GM18502 (cell line): Measurements from ENCODE around the gene OR9K2.
"Not testable (repeated sequence)": the region's sequence is repeated elsewhere in the genome, so short reads cannot be mapped to it uniquely, and the experiment has no call there.

Experiments
- ATAC-seq: cut with Tn5 transposase; IDR thresholded peaks from one replicate; pipeline ENCODE4 v1.9.1; 2021; ENCODE audit warnings: mild to moderate bottlenecking; ENCODE audit not compliant: unreplicated experiment, poor library complexity

OR9K2 gene

DNA sequence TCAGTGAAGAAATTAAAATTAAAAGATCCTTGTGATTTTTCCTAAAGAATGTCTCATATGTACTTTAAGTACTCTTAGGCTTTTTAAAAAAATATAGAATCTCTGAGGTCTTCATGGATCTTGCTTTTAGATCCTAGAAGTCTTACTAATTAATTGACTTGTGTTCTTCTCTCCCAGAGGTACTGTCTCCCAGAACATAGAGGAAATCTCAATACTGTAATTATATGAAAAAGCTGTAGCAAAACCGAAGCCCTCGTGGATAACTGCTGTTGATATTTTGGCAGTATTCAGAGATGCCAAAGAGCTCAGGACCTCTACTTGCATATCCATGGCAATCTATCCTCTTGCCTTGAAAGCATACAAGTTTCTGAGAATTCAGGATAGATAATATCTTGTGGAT lies at the start of gene OR9K2:
Gene OR9K2, plus strand, starts transcription at position 301 of the 400 bp plus-strand sequence. CDS start 3,429 bp downstream, outside the sequence.
- no peak for ATAC-seq

GRCh38 chr12:55092579-55092978 lies 33.6 kb upstream of the OR9K2 start:
- ATAC-seq, result no peak

GRCh38 chr12:55112378-55112875 lies 13.8 kb upstream of the OR9K2 start:
- no peak for ATAC-seq

DNA sequence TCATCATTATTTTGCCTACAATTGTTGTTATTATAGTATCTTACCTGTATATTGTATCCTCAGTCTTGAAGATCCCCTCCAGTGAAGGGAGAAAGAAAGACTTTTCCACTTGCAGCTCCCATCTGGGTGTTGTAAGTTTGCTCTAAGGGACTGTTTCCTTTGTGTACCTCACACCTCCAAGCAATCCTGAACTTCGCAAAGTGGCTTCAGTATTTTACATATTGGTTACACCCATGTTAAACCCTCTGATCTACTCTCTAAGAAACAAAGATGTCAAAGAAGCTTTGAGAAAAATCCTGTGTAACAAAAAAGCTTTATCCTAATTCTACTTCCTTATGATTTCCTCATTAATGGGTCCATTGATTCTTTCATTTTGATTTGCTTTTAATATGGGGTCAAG lies 10.1 kb upstream of the OR9K2 start:
- ATAC-seq, result no peak

GRCh38 chr12:55132816-55133215 lies 6.6 kb downstream of the OR9K2 start:
- ATAC-seq, result no peak

GRCh38 chr12:55142669-55143565 lies 16.7 kb downstream of the OR9K2 start:
- no peak for ATAC-seq

- no peak for ATAC-seq
These were observed 17.3 kb downstream of the OR9K2 start for GRCh38 chr12:55143566-55143870.

DNA sequence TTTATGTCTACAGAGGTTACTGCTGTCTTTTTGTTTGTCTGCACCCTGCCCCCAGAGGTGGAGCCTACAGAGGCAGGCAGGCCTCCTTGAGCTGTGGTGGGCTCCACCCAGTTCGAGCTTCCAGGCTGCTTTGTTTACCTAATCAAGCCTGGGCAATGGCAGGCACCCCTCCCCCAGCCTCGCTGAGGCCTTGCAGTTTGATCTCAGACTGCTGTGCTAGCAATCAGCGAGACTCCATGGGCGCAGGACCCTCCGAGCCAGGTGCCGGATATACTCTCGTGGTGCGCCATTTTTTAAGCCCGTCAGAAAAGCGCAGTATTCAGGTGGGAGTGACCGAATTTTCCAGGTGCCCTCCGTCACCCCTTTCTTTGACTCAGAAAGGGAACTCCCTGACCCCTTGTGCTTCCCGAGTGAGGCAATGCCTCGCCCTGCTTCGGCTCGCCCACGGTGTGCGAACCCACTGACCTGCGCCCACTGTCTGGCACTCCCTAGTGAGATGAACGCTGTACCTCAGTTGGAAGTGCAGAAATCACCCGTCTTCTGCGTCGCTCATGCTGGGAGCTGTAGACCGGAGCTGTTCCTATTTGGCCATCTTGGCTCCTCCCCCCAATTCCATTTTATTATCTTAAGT lies 40.9 kb downstream of the OR9K2 start:
- not testable (repeated sequence) for ATAC-seq

DNA sequence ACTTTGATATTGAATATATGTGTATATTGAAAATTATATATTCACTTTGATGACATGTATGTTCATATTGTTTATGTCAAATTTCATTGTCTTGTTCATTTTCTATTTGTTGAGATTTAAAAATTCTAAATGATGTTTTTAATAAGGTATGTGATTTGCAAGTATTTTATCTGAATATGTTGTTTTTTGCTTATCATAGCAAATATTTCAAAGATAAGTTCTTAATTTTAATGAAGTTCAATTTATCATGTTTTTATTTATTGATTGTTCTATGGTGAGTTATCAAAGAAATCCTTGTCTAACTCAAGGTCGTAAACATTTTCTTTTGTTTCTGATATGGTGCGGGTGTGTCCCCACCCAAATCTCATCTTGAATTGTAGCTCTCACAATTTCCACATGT lies 45.2 kb downstream of the OR9K2 start:
- no peak for ATAC-seq

- not testable (repeated sequence) for ATAC-seq
These were observed 45.6 kb downstream of the OR9K2 start for GRCh38 chr12:55171846-55172245.

DNA sequence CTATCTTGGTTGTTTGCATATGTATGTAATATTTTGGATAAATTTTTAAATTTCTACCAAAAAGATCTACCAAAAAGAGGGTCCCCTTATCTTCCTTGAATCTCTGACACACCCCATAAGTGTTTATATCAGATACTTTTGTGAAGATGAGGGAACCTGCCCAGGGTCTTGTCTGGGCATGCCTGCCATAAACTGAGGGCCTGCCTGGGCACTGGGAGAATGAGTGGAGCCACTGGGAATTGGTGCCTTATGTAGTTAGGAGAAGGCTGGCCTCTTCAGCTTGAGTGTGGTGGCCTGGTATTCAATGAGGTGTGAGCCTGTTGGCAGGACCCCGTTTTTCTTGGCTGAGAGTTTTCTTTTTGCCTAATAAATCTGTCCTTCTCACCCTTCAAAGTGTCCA lies 46.5 kb downstream of the OR9K2 start:
- ATAC-seq, result no peak

DNA sequence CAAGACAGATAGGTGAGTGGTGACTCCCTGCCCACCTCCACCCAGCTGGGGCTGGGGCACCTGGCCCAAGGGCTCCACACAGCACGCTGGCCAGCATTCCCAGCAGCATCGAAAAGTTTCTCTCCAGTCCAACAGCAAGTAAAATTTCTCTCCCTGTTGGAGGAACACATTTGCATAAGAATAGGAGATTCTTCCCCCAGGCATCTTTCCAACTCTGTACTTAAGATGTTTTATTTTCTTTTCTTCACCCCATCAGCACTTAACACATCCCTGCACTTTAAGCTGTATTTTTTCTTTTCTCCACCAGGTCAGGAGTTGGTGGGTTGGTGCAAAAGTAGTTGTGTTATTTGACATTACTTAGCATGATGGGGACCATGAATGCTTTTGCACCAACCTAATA lies 47.2 kb downstream of the OR9K2 start:
- no peak for ATAC-seq
